ENCODE measurements around the gene WDR70. TPM values are rescaled to one million over a fixed set of nuclear protein-coding genes. Genes with fewer than 3 reads are reported as not detected.

WDR70 gene
- total and polyA plus RNA-seq, 2 donors (not counting 3 experiments of a cell fraction or from before 2014, with no cell fraction given) = 6.7 to 37.3 TPM

DNA sequence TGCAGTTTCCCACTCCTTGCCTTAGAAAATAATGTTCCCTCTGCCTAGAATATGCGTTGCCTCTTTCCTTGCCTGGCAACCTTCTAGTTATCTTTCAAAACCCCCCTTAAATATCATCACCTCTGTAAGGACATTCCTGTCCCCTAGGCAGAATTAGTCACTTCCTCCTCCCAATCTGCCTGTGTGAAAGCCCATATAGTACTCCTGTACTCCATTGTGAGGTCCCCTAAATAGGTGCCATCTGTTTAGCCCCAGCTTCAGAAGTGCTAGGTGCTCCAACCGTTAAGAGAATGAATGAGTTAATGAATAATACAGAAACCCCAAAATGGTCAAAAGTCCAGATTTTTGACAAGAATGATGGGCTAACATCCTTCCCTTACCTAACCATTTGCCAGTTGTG is 279.3 kb downstream of the WDR70 start:
- DNase-seq (ENCODE audit: low read depth, low spot score) (no peak), FAIRE-seq (no peak)
- dilution Hi-C loops (cut with MboI; ENCODE audit: extremely low pct_ligation_motif_present, low sequenced_read_pairs) = no loop called here
- Histone ChIP-seq H3K79me2 (ENCODE audit: control insufficient read depth, insufficient read depth, low read length) (no peaks in the 10 kb centered on the region), H3K4me1 (ENCODE audit: control insufficient read depth, extremely low read depth, insufficient read depth, low read length) (peaks cover 4% of the 10 kb centered on the region), H3K4me3 (replicated peaks in 1 of 3; ENCODE audit: insufficient read depth in 1 of 3, low read depth in 1 of 3, low read length in 3 of 3) (no peak overlapping the region), H3K9me1 (replicated peaks; ENCODE audit: control insufficient read depth, extremely low read depth, insufficient read depth, low read length) (no peaks in the 10 kb centered on the region), H3K36me3 (ENCODE audit: control insufficient read depth in 2 of 2, extremely low read depth in 1 of 2, insufficient read depth in 2 of 2, low read length in 2 of 2) (no peaks in the 10 kb centered on the region), H3K27me3 (ENCODE audit: control insufficient read depth in 2 of 2, insufficient read depth in 2 of 2, low read length in 2 of 2) (no peaks in the 10 kb centered on the region), H2AFZ (ENCODE audit: low read depth, low read length) (no peak overlapping the region), H3K27ac (ENCODE audit: insufficient read depth, low read depth, low read length) (no peak overlapping the region), H3K9me3 (replicated peaks; ENCODE audit: control insufficient read depth, insufficient read depth, low read length) (no peaks in the 10 kb centered on the region), H4K20me1 (replicated peaks; ENCODE audit: control insufficient read depth, extremely low read depth, insufficient read depth, low read length) (no peaks in the 10 kb centered on the region), H3K9ac (replicated peaks; ENCODE audit: extremely low read depth, insufficient read depth, low read length) (no peak overlapping the region), H3K4me2 (ENCODE audit: insufficient read depth, low read length) (no peak overlapping the region)
- CTCF ChIA-PET = no interaction called here
- intact Hi-C loops (cut with micrococcal nuclease) = loop anchor here (1.0 kb wide), 1 partner anchor 10 kb away; no protein-coding TSS in a partner anchor
- no TSS peak for BruUV-seq (replicated peaks)
- POLR2A ChIA-PET = no interaction called here
- TF ChIP-seq, protein P1, sequence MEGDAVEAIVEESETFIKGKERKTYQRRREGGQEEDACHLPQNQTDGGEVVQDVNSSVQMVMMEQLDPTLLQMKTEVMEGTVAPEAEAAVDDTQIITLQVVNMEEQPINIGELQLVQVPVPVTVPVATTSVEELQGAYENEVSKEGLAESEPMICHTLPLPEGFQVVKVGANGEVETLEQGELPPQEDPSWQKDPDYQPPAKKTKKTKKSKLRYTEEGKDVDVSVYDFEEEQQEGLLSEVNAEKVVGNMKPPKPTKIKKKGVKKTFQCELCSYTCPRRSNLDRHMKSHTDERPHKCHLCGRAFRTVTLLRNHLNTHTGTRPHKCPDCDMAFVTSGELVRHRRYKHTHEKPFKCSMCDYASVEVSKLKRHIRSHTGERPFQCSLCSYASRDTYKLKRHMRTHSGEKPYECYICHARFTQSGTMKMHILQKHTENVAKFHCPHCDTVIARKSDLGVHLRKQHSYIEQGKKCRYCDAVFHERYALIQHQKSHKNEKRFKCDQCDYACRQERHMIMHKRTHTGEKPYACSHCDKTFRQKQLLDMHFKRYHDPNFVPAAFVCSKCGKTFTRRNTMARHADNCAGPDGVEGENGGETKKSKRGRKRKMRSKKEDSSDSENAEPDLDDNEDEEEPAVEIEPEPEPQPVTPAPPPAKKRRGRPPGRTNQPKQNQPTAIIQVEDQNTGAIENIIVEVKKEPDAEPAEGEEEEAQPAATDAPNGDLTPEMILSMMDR (IDR thresholded peaks at IDR 0.05; ENCODE audit: extremely low read depth in 1 of 2, insufficient read depth in 1 of 2, low read depth in 1 of 2, low read length in 2 of 2) = no peak
- TF ChIP-seq POLR2A (IDR thresholded peaks at IDR 0.05; ENCODE audit: low read depth, low read length) = no peak
- TF ChIP-seq, protein P2, sequence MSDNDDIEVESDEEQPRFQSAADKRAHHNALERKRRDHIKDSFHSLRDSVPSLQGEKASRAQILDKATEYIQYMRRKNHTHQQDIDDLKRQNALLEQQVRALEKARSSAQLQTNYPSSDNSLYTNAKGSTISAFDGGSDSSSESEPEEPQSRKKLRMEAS (IDR thresholded peaks at IDR 0.05; ENCODE audit: insufficient read depth, insufficient read length) = no peak
- no peak for TF ChIP-seq MYC (IDR thresholded peaks at IDR 0.05; ENCODE audit: low read depth, low read length)
- TF ChIP-seq POLR2AphosphoS5 (IDR thresholded peaks at IDR 0.05; ENCODE audit: insufficient read depth, low read depth, low read length) = no peak
- no peak for TF ChIP-seq EZH2 (IDR thresholded peaks at IDR 0.05; ENCODE audit: borderline replicate concordance, low read depth, low read length, severe bottlenecking)
- no peak for TF ChIP-seq FOS (IDR thresholded peaks at IDR 0.05; ENCODE audit: borderline replicate concordance, insufficient read depth, low read length)
- no peak for TF ChIP-seq JUN (IDR thresholded peaks at IDR 0.05; ENCODE audit: borderline replicate concordance, insufficient read depth, insufficient read length, low read depth)
- no peak for TF ChIP-seq GATA2 (IDR thresholded peaks at IDR 0.05; ENCODE audit: insufficient read depth, insufficient read length, low read depth, low read length)
